HTR-8/SVneo (cell line): ENCODE measurements around the gene SPTLC2.
A peak's percentile ranks its signal among the peaks of the same experiment; 100 is the strongest.

Experiments used
- DNase-seq: peaks from one replicate; pipeline ENCODE4 v3.0.0; 2011; ENCODE audit warnings: low spot score, mixed read lengths; ENCODE audit not compliant: insufficient read length
- FAIRE-seq: peaks from 2 replicates; lab custom pipeline; 2011; peaks lifted over from hg19 to GRCh38; lab: Jason Lieb, UNC

SPTLC2 gene

GRCh38 chr14:77478796-77479195 lies 137.6 kb downstream of the SPTLC2 start:
- no peak for FAIRE-seq
- no peak for DNase-seq

GRCh38 chr14:77478029-77478428 lies 138.4 kb downstream of the SPTLC2 start:
- FAIRE-seq (no peak), DNase-seq (no peak)

- FAIRE-seq, result no peak
- no peak for DNase-seq
These were observed 140.9 kb downstream of the SPTLC2 start for GRCh38 chr14:77475432-77476115.

DNA sequence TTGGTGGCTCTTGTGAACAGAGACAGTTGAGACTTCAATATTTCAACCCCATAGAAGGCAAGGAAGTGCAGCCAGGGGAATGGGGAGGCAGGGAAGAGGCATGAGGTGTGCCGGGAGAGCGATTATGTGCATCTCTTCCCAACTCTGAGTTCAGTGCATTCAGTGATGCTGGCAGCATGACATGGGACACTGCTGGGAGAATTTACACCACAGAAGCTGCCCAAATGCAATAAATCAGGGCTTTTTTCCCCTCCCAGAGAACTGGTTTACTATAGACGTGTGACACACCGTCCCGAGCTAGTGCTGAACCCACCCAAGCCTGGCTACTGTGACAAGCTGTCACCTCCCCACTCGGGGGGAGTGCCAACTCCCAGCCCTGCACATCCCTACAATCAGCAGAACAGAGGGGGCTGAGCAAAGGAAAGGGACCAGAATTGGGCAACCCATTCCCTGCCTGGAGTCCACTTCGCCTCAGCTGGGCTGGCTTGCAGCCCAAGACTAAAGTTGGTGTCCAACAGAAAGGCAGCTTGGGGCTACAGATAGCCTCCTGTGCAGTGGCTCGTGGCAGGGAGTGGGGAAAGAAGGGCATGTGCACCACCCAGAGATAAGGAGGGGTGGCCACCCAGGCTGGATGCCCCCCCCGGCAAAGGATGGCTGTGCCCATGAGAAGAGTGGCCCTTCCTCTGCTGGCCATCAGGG lies 141.8 kb downstream of the SPTLC2 start:
- no peak for FAIRE-seq
- no peak for DNase-seq

- FAIRE-seq (no peak), DNase-seq (no peak)
These were observed 142.5 kb downstream of the SPTLC2 start for GRCh38 chr14:77473921-77474320.

DNA sequence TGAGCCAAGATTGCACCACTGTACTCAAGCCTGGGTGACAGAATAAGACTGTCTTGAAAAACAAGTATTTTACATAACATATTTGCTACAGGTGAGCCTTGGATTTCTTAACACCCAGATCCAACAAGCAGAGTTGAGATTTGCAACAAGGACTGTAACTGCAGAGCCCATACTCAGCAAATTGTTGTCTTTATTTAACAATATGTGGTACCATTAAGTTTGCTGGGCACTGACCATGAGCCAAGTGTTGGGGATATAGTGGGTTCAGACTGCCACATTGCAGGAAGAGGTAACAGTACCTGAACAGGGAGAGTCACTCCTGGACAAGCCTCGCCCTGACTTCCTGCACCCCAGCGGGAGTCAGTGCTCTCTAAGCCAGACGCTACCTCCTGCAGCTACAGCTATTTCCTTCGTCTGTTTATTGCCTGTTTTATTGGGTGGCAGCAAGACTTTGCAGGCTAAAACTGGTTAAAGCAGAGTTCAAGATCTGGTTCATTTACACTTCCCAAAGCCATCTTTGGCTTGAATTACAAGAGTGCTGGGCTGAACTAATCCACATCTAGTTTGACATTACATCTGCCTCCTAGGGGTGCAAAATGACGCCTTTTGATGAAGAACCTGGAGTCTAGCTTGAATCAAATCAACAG lies 146.1 kb downstream of the SPTLC2 start:
- FAIRE-seq (no peak), DNase-seq (no peak)

GRCh38 chr14:77469539-77469938 lies 146.9 kb downstream of the SPTLC2 start:
- DNase-seq (no peak), FAIRE-seq (peak; percentile 69)

DNA sequence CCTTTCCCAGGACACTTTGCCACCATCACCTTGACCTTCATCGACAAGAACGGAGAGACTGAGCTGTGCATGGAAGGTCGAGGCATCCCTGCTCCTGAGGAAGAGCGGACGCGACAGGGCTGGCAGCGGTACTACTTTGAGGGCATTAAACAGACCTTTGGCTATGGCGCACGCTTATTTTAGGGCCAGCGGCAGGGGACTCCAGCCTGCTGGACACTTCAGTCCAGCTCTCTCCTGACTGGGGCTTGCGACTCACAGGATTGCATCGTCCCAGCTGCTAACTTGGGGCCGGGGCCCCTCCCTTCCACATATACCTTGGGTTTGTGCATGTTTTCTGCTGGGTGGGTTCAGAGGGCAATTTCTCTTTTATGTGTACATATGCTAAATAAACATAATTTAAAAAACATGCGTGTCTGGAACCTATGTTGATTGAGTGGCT lies 147.4 kb downstream of the SPTLC2 start:
- DNase-seq (no peak), FAIRE-seq (no peak)

DNA sequence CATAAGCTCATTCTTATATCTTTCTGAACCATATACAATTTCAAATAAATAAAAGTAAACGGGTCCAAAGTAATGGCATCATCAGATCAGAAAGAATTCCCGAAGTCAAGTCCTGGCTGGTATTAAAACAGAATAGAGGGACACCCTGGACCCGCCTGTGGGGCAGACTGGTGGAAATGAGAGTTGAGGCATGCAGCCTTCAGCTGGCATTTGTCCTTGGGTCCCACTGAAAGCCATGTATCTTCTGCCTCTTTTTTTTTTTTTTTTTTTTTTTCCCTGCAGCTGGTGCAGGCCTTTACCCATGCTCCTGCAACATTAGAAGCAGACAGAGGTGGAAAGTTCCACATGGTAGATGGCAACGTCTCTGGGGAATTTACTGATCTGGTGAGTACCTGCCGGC lies 148.6 kb downstream of the SPTLC2 start:
- FAIRE-seq (no peak), DNase-seq (no peak)

- DNase-seq (peak; percentile 64), FAIRE-seq (no peak)
These were observed 157.2 kb downstream of the SPTLC2 start for GRCh38 chr14:77459072-77459723.

GRCh38 chr14:77458249-77458950 lies 158.0 kb downstream of the SPTLC2 start:
- DNase-seq (peak; percentile 25), FAIRE-seq (no peak)

DNA sequence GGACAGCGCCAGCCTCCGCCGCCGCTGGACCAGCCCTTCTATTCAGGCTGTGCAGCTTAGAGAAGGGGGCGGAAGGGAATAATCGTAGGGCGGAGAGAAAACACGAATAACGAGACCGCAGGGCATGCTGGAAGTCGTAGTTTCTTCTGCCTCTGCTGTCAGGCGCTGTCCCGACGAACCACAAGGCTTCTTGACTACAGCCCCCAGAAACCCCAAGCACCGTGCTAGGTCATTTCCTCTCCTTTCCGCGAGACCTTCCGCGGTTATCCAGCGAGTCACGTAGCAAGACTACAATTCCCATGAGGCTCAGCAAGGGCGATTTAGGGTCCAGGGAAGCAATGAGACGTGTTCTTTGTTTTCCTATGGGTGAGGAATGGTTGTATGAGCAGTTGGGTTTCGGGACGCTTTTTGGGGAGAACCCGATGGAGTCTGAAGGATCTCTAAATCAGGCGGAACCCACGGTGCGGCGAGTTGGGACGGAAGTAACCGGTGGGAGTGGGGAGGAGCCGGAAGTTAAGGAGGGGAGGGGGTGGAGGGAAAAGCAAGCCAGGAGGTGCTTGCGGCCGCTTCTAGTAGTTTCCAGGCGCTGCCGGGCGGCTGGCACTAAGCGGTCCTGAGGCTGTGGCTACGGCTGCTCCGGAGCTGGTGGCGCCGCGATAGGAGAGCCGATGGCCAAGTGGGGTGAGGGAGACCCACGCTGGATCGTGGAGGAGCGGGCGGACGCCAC lies 158.8 kb downstream of the SPTLC2 start, which contains the start of the genes AHSA1 and VIPAS39:
Gene AHSA1, plus strand, starts transcription at position 572 of the 727 bp plus-strand sequence. Its CDS starts 97 bp downstream, at position 669.
Gene VIPAS39, minus strand, starts transcription at position 80 of the 727 bp plus-strand sequence. CDS start 3,499 bp downstream, outside the sequence.
- FAIRE-seq, result peak; percentile 98
- peak; percentile 98 for DNase-seq

DNA sequence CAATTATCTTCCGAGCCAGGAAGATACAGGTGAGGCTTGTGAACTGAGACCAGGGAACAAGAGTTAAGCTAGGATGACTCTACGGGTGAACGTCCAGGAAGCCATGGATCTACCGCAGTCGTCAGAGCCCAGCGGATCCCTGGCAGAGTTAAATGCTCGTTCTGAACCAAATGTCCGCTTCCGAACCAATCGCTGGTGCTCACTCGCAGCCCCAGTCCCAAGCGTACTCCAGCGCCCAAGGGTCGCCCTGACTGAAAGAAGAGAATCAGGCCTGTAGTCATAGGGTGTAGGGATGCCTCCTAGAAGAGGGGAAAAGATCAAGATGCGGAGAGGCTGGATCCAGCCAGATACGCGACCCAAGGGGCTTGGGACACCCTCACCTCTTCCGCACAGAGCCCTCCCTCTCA lies 159.3 kb downstream of the SPTLC2 start:
- FAIRE-seq (no peak), DNase-seq (no peak)
